Muscle of arm (tissue), 12 donors: ENCODE results near the gene NKD1. TPM values are rescaled to one million over a fixed set of nuclear protein-coding genes. Genes with fewer than 3 reads are reported as not detected.

Experiments
- DNase-seq: peaks from one replicate; pipeline ENCODE4 v3.0.0-alpha.2; 2013
- polyA plus RNA-seq, 12 donors: library from polyadenylated mRNA; unstranded; fragments of 120-200 nt; gene quantifications; one replicate each; pipeline ENCODE4 v1.2.1, GENCODE V29; 2013; ENCODE audit not compliant: insufficient read length in 12 of 12

Gene NKD1
- polyA plus RNA-seq, 12 donors = 4.1 to 38.8 (median 9.4) TPM; not detected in 1

GRCh38 chr16:50517450-50518252 lies 30.5 kb upstream of the NKD1 start:
- no peak for DNase-seq

- no peak for DNase-seq
Observed at GRCh38 chr16:50519001-50519400, 29.2 kb upstream of the NKD1 start.

GRCh38 chr16:50519602-50520001 lies 28.6 kb upstream of the NKD1 start:
- DNase-seq = no peak

GRCh38 chr16:50520451-50521245 lies 27.5 kb upstream of the NKD1 start:
- no peak for DNase-seq

- no peak for DNase-seq
Observed at GRCh38 chr16:50521246-50521900, 26.8 kb upstream of the NKD1 start.

GRCh38 chr16:50522324-50522723 lies 25.9 kb upstream of the NKD1 start:
- no peak for DNase-seq

GRCh38 chr16:50523710-50524109 lies 24.5 kb upstream of the NKD1 start:
- DNase-seq = no peak

- no peak for DNase-seq
Observed at GRCh38 chr16:50525262-50525661, 22.9 kb upstream of the NKD1 start.

GRCh38 chr16:50525716-50526115 lies 22.5 kb upstream of the NKD1 start:
- DNase-seq = no peak

- no peak for DNase-seq
Observed at GRCh38 chr16:50526249-50526648, 21.9 kb upstream of the NKD1 start.

GRCh38 chr16:50526796-50527195 lies 21.4 kb upstream of the NKD1 start:
- no peak for DNase-seq

- no peak for DNase-seq
Observed at GRCh38 chr16:50528820-50529219, 19.4 kb upstream of the NKD1 start.

- DNase-seq = no peak
Observed at GRCh38 chr16:50529334-50529733, 18.9 kb upstream of the NKD1 start.

GRCh38 chr16:50530277-50531236 lies 17.6 kb upstream of the NKD1 start:
- no peak for DNase-seq

GRCh38 chr16:50531359-50531758 lies 16.8 kb upstream of the NKD1 start:
- DNase-seq = no peak

GRCh38 chr16:50531901-50532300 lies 16.3 kb upstream of the NKD1 start:
- no peak for DNase-seq

GRCh38 chr16:50532576-50532975 lies 15.6 kb upstream of the NKD1 start:
- no peak for DNase-seq

- no peak for DNase-seq
Observed at GRCh38 chr16:50533317-50533716, 14.9 kb upstream of the NKD1 start.

GRCh38 chr16:50534091-50534490 lies 14.1 kb upstream of the NKD1 start:
- DNase-seq = no peak

- DNase-seq = no peak
Observed at GRCh38 chr16:50534556-50534955, 13.6 kb upstream of the NKD1 start.

GRCh38 chr16:50534958-50535357 lies 13.2 kb upstream of the NKD1 start:
- no peak for DNase-seq
